Suppressor macrophage (primary cell): ENCODE results near the gene NPDC1.

Source experiments
- DNase-seq, 4 experiments: peaks; one replicate each; pipeline ENCODE4 v3.0.0-alpha.2; 2020 to 2022
- total RNA-seq, 17 experiments: gene quantifications; one replicate each; lab custom pipeline; 2026; ENCODE audit warnings: mixed read lengths in 6 of 17, inconsistent platforms in 3 of 17; lab: John Stamatoyannopoulos, UW

Gene NPDC1, protein sequence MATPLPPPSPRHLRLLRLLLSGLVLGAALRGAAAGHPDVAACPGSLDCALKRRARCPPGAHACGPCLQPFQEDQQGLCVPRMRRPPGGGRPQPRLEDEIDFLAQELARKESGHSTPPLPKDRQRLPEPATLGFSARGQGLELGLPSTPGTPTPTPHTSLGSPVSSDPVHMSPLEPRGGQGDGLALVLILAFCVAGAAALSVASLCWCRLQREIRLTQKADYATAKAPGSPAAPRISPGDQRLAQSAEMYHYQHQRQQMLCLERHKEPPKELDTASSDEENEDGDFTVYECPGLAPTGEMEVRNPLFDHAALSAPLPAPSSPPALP
- total RNA-seq = 0.59 to 6.2 (median 1.4) reads per million in 17 experiments

DNA sequence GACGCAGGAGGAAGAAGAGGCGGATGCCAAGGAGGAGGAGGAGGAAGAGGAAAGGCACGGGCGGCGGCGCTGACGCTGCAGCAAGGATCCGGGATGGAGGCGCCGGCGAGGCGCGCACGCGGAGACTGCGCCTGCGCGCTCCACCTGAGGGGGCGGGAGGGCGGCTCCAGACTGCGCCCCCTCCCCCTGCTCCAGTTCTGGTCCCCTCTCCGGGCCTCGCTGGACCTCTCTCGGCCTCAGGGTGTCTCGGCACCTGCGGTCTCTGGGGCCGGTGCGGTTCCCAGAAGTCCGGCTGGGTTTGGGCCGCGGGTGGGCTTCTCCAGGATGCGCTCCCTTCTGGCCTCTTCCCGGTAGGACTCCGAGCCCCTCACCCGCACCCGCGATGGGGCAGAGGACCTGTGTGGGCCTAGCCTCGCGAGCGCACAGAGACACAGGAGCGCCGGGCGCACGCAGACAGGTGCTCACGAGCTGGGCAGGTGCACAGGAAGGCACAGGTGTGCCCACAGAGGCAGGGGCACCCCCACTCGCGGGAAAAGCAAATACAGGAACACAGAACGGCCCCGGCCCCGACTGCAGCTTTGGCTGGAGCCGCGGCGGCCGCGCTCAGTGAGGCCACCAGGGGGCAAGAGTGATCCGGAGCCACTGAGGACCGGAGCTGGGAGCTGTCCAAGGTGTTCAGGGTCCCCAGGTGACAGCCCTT, at the start of gene NPDC1:
NPDC1 (minus strand) TSS at position 90 of the 700 bp plus-strand sequence. CDS start 188 bp downstream, outside the sequence.
- DNase-seq = peak; percentile 79 to 91 (median 86)

DNA sequence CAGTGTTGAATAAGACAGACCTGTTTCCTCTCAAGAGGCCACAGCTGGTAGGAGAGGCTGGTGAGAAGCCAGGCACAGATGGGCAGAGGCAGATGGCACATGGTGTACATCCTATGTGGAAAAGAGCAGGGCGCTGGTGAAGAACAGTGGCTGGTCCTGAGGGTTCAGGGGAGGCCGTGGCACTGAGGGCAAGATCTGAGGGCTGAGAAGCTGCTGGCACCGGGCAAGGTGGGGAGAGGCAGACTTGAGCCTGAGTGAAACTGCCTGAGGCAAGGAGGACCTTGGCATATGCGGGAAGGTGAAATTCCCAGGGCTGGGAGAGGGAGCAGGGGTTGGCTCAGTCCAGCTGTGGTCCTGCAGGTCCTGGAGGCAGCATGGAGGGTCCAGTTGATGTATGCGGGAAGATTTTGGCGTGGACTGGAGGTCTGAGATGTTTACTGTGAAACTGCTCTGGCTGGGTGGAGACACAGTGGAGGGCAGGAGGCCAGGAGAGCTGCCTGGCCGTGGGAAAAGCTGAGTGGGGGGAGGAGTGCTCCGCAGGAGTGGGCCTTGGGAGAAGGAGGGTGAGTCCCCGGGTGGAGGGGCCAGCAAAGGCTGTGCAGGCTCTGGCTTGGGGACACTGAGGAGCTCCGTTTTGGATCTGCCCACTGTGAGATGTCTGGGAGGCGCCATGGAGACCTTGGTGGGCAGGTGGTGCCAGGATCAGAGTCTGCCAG, 43.4 kb upstream of the NPDC1 start:
- no peak for DNase-seq

DNA sequence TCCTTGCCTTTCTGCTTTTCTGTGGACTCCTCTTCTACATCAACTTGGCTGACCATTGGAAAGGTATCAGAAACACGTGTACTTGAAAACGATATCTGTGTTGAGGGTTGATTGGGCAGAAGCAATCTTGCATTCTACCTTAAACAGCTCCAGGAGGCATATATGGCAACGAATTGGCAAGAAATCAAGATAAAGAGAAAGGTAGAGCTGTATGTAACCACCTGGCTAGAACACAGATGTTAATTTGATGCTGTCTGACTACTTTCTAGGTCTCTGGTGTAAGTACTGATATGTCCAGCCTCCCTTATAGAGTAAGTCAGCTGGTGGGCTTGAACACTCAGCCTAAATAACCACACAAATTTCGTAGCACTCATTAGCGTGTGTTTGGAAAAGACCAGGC, 42.1 kb upstream of the NPDC1 start:
- no peak for DNase-seq

DNA sequence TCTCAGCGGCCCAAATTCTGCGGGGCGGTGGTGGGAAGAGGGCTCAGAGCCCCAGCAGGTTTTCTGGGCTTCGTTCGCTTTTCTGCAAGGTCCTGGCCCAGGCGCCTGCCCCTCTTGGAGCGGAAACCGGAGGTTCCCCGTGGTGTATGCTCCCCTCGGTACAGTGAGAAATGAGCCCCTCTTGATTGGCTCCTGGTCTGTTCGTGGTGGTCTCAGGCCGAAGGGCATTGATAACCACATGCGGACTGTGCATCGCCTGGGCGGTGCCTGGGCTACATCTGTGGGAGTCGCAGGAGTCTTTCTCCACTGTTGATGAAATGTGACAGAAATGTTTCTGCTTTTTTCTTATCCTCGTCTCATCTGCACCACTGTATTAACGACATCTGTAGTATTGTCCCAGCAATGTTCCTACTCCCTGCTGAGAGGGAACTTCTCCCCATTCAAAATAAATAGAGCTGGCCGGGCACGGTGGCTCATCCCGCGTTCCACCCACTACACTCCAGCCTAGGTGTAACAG, 41.5 kb upstream of the NPDC1 start:
- peak; percentile 35 to 61 (median 54) for DNase-seq

DNA sequence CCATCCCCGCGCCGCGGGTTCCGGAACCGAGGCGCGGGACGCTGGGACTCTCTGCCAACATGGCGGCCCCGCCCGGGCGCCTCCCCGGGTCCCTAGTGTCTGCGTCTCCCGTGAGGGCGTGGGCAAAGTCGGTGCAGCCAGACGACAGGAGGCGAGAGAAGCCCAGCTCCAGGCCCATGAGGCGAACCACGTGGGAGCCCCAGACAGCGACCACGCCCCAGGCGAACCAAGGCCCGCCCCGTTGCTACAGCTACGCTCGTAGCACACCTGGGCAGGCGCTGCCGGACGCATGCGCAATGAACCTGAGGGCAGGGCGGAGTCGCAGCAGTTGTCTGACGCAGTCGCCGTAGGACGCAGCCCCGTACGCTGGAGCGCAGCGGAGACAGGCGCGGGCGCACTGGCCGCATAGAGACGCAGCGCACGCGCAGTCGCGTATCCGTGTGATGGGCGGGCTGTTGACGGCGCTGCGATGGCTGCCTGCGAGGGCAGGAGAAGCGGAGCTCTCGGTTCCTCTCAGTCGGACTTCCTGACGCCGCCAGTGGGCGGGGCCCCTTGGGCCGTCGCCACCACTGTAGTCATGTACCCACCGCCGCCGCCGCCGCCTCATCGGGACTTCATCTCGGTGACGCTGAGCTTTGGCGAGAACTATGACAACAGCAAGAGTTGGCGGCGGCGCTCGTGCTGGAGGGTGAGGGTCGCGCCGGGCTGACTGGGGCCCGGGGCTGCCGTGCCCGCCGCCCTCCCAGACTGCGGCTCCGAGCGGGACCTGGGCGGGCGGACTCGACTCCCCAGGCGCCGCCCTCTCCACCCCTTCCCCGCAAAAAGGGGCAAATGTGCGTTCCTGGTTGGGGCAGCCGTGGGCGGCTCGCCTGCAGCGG, 40.8 kb upstream of the NPDC1 start, which contains the start of gene MAN1B1:
MAN1B1 (plus strand) TSS at position 455 of the 878 bp plus-strand sequence; CDS start at position 470, 15 bp downstream.
- peak; percentile 99 to 100 (median 100) for DNase-seq

DNA sequence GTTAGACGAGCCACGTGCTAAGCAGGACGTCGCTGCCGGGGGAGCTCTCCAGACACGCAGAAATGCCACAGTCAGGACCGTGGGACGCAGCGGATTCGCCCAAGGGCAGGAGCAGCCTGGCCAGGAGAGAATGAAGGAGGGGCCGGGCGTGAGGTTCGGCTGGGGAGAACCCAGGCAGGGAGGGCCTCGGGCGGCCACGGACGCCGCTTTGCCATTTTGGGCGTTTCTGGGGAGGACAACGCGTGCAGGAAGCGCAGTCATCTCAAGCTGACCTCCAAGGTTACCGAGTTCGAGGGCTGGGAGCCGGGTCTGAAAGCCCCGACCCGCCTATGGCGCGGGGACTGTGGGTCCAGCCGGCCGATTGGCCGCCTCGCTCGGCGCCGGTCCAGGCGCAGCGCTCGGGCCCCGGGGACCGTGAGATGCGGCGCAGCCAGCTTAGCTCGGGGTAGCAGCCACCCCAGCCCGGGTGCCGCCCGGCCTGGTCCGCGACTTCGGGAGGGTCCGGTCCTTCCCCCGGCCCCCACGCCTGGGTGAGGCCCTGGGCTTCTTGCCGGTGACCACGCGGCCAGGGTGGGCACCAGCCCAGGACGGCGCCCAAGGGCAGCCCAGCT, 40.0 kb upstream of the NPDC1 start:
- DNase-seq = peak in 3 of 4 experiments; percentile 58 to 68 (median 64)

DNA sequence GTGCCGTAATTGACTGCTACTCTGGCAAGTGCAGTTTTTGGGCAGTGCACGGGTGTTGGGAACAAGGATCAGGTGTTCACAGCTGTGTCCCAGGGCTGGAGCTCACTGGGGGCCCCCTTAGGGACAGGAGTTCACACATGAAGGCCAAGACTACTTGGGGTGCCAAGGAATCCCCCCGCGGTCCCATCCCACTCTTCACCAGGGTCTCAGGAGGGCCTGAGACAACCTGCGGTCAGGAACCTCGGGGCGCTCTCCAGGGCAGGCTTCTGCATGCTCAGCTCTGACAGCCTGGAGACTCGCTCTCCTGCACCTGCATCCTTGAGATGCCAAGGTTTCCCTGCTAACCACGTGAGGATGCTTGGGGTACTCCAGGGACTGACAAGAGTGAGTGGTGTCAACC, 38.5 kb upstream of the NPDC1 start:
- DNase-seq = no peak

DNA sequence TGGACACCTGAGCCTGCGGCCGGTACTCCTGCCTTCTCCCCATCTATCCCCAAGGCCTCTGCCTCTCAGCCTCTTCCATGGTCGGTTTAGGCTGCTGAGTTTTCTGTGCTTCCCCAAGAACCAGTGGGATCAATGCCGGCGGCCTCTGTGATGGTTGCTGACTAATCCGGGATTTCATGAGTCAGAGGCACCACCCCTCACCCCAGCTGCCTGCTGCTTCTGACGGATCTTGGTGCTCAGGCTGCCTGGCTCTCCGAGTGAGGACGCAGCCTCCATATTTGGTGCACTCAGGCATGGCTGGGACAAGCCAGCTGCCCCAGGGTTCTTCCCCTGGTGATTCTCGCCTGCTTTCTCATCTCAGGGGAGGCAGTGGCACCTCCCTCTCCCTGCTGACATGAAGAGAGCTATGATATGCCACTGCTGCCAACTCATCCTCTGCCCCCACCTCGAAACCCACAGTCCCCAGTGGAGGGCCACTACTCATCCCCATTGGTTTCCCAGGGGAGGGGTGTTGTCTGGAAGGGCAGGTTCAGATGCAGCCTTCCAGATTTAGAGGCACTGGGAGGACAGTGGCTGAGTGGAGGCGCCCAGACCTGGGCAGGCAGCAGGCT, 37.5 kb upstream of the NPDC1 start:
- peak; percentile 66 to 84 (median 75) for DNase-seq

DNA sequence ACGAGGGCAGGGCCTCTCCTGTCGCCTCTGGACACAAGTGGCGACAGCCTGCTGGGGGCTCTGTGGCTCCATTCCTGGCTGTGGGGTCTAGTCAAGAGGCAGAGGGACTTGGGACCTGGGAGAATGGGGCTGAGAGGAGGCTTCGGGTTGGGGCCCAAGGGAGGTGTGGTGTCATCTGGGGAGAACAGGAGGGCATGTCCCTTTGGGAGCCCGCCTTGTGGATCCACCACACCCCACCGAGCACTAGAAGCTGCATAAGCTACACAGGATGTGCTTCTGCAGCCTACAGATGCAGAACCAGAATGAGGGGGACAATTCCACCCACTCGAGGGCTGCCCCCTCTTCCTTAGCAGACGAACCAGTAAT, 36.9 kb upstream of the NPDC1 start:
- DNase-seq = no peak

DNA sequence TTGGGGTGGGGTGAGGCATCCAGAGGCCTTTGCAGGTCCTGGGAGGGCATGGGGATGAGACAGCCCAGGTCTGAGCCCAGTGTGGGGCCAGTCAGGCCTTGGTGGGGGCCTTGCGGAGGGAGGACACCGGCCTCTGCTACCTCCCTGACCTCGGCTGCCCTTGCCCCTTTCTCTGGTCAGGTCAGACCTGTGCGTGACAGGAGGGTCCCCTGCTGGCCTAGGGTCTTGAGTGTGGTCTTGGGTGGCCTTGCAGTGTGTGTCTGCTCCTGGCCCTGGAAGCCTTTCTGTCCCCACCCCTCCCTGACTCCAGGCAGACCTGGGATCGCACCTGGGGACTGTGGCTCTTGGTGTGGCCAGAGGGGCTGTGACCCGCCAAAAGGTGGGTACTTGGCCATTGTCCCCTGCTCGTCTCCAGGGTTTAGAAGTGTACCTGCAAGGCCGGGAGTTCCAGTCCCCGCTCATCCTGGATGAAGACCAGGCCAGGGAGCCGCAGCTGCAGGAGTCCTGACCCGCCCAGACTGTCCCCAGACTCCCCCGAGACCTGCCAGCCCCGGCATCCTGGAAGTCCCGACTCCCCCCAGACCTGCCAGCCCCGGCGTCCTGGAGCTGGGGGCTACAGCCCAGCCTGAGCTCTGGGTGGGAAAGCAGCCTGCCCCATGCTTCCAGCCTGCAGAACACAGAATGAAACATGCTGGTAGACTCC, 36.4 kb upstream of the NPDC1 start:
- no peak for DNase-seq

DNA sequence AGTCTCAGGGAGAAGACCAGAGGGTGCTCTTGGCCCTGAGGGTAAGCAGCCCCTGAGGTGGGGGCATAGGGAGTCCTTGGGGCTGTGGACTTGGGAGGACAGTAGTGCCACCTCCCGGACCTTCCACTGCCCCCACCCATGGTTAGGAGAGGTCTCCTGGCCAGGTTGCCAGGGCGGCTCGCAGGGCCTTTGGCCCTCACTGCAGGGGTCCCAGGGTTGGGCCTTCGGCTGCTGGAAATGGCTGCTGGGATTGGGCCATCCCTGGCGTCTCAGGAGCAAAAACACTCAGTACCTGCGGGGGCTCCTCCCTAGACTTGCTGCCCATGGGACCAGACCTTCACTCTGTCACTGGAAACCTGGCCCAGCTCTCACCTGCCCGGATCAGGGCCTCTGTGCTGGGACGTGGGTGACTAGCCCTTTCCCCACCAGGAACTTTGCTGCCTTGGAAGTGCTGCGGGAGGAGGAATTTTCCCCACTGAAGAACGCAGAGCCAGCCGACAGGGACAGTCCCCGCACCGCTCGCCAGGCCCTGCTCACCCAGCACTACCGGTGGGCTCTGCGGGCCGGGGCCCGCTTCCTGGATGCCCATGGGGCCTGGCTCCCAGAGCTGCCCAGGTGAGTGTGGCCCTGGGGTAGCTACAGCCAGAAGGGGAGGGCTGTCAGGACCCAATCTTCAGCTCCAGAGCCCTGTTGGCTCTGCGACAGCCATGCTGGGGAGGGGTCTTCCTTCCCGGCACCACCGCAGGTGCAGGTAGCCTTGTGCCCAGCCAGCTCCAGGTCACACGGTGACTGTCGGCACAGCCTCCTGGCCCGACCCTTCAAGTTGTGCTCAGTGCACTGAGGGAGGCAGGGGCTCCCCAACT, 34.5 kb upstream of the NPDC1 start:
- DNase-seq = no peak

DNA sequence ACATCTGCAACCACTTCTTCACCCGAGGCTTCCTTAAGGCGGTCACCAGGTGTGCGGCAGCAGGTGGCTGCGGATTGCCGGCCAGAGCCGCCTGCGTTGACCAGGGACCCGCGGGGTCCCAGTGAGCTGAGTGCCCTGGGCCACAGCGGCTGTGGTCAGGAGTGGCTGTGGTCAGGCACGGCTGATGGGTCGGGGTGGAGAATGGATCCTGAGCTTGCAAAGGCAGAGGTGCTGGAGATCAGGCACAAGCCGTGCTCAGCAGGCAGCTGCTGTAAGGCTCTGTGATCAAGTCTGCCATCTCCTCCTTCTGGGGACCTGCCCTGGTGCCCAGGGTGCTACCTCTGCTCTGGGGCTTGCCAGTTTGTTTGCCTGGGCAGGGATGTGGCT, 33.4 kb upstream of the NPDC1 start:
- no peak for DNase-seq

DNA sequence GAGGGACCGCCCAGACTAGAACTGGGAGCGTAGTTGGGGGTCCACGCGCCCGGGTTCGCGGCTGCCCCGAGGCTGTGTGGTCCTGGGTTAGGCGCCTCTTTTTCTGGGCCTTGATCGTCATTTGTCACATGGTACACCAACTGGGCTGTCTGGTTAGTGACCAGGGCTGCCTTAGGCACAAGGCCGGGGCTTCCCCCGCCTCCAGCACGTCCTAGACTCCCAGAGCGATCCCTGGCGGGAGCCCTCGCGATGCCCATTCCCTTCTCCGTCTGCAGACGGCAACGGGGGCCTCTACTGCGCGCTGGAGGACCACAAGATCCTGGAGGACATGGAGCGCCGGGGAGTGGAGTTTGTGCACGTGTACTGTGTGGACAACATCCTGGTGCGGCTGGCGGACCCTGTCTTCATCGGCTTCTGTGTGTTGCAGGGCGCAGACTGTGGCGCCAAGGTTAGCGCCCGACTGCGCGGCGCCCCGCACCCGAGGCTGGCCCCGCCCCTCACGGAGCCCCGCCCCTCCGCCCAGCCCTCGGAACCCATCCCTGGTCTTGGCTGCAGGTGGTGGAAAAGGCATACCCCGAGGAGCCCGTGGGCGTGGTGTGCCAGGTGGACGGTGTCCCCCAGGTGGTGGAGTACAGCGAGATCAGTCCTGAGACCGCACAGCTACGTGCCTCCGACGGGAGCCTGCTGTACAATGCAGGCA, 32.9 kb upstream of the NPDC1 start:
- no peak for DNase-seq

DNA sequence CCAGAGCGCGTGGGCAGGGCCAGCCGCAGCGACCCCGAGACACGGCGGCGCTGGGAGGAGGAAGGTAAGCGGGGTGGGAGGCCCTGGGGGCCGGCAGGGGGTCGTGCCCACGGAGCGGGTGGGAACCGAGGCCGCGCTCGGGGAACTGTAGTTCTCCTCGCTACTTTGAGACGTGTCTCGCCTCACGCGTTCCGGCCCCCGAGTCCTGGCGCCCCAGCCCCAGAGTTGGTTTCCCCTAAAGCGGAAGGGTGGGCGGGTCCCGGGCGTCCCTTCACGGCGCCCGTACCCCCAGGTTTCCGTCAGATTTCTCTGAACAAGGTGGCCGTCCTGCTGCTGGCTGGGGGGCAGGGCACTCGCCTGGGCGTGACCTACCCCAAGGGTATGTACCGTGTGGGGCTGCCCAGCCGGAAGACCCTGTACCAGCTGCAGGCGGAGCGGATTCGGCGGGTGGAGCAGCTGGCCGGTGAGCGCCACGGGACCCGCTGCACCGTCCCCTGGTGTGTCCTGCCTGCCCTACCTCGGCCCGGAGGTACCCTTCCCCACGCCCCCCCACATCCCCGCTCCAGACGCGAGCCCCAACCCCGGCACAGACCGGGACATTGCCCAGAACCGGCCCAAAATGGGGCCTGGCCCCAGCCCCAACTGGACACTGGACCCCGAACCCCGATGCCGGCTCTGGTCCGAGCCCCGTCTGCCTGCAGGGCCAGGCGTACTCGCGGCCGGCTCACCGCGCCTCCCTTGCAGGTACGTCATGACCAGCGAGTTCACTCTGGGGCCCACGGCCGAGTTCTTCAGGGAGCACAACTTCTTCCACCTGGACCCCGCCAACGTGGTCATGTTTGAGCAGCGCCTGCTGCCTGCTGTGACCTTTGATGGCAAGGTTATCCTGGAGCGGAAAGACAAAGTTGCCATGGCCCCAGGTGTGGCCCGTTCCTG, 32.0 kb upstream of the NPDC1 start:
- peak; percentile 17 to 61 (median 37) for DNase-seq

DNA sequence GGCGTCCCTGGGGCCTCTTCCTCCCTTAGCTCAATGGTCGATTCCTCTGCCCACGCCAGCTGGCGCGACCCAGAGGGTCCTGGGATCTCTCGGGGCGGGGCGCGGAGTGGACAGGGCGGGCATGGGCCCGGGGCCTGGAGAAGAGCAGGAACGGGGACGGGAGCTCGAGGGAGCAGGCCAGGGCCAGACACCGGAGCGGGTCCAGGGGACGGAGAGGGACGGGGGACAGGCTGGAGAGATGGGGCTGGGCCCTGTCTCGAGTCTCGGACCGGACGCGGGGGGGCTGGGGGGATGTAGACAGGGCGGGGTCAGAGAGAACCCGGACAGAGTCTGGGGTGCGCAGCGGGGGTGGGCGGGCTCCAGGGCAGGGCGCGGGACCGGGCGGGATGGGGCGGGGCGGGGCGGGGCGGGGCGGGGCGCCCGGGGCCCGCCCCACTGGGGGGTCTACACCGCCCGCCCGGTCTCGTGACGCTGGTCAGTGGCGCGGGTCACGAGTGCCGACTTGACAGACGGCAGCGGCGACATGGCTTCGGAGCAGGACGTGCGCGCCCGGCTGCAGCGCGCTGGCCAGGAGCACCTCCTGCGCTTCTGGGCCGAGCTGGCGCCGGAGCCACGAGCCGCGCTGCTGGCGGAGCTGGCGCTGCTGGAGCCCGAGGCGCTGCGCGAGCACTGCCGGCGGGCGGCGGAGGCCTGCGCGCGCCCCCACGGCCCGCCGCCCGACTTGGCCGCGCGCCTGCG, 31.2 kb upstream of the NPDC1 start, which contains the start of gene UAP1L1:
UAP1L1 (plus strand) TSS at position 508 of the 738 bp plus-strand sequence; CDS start at position 524, 16 bp downstream.
- peak; percentile 89 to 96 (median 93) for DNase-seq

DNA sequence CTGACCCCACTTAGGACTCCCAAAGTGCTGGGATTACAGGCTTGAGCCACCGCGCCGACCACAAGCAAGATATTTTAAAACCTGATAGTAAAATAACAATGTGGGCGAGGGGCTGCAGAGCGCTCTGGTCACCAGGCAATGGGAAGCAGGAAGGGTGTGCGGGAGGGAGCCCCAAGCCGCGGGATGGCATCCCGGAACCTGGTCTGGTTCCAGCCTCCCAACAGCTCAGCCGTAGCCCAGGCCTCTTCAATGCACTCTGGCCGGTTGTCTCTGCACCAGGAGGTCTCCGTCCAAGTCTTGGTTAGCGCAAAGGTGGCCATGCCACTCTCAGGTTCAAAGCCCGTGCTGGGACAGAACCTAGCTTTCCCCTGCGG, 30.6 kb upstream of the NPDC1 start:
- DNase-seq = no peak
